DND-41 (cell line): Measurements from ENCODE around the gene OR6N1.

Source experiments
- ATAC-seq: fragments of 200-7000 bp; cut with Tn5 transposase; 3 replicates; pipeline ENCODE4 v1.9.1; 2021; ENCODE audit warnings: low read depth; ENCODE audit not compliant: insufficient read depth
- DNase-seq: peaks from one replicate; pipeline ENCODE4 v3.0.0-alpha.2; 2020
- H2AFZ ChIP-seq: 2 replicates; pipeline ENCODE4 v1.6.0; 2012; ENCODE audit warnings: low read depth, low read length
- H3K27ac ChIP-seq: 2 replicates; pipeline ENCODE4 v1.5.1; 2012; ENCODE audit warnings: low read length, inconsistent platforms
- H3K27me3 ChIP-seq: fragments of 200-600 bp; sonication (generic); 2 replicates; pipeline ENCODE4 v1.6.0; 2012; ENCODE audit warnings: low read length, mild to moderate bottlenecking, inconsistent platforms; ENCODE audit not compliant: insufficient read depth, poor library complexity
- H3K36me3 ChIP-seq: 2 replicates; pipeline ENCODE4 v1.5.1; 2012; ENCODE audit warnings: low read length, inconsistent platforms; ENCODE audit not compliant: insufficient read depth
- H3K4me1 ChIP-seq: 2 replicates; pipeline ENCODE4 v1.5.1; 2012; ENCODE audit warnings: mild to moderate bottlenecking, low read length; ENCODE audit not compliant: insufficient read depth
- H3K4me2 ChIP-seq: 2 replicates; pipeline ENCODE4 v1.6.0; 2012; ENCODE audit warnings: mild to moderate bottlenecking, moderate library complexity, low read length, inconsistent platforms; ENCODE audit not compliant: insufficient read depth
- H3K4me3 ChIP-seq, 2 experiments: fragments of 200-600 bp in 1 of 2; shearing (Covaris generic) in 1 of 2; 2 replicates each; pipeline ENCODE4 v1.5.1; 2012 to 2016; ENCODE audit warnings: inconsistent platforms in 2 of 2, low read length in 2 of 2, mild to moderate bottlenecking in 2 of 2, low read depth in 1 of 2, moderate library complexity in 1 of 2
- H3K79me2 ChIP-seq: 2 replicates; pipeline ENCODE4 v1.6.0; 2012; ENCODE audit warnings: low read length, inconsistent platforms; ENCODE audit not compliant: insufficient read depth
- H3K9ac ChIP-seq: 2 replicates; pipeline ENCODE4 v1.6.0; 2012; ENCODE audit warnings: low read depth, mild to moderate bottlenecking, inconsistent platforms, low read length, moderate library complexity
- H3K9me3 ChIP-seq: 2 replicates; pipeline ENCODE4 v1.5.1; 2012; ENCODE audit warnings: low read length, moderate library complexity, mild to moderate bottlenecking, inconsistent platforms; ENCODE audit not compliant: insufficient read depth, severe bottlenecking
- H4K20me1 ChIP-seq: 2 replicates; pipeline ENCODE4 v1.6.0; 2012; ENCODE audit warnings: low read length; ENCODE audit not compliant: insufficient read depth
- EZH2 ChIP-seq: IDR thresholded peaks from 3 replicates; pipeline ENCODE4 v1.6.1; 2012; ENCODE audit warnings: borderline replicate concordance, low read depth, mild to moderate bottlenecking, moderate library complexity, low read length, inconsistent platforms; ENCODE audit not compliant: severe bottlenecking
- TF ChIP-seq, protein P1 (sequence below): IDR thresholded peaks from 2 replicates; pipeline ENCODE4 v1.5.1; 2012; ENCODE audit warnings: borderline replicate concordance, low read length, moderate library complexity, mild to moderate bottlenecking; ENCODE audit not compliant: poor library complexity, severe bottlenecking; ENCODE audit errors: extremely low read depth

OR6N1 gene

DNA sequence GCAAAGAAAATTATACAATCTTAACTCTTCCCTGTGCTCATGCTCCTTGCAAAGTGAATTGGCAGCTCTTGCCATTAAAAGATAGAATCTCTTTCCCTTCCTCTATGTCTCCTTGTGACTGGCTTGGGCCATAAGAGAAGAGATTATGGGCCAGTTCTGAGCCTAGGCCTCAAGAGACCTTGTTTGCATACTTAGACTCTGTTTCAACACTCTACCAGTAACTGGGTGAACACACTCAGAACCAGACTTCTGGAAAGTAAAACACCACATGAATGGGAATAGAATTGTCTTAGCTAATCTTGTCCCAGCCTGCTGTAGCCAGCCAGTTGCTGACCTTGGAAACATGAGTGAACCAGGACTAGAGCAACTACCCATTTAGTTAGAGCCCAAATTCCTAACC is 36.1 kb downstream of the OR6N1 start:
- Histone ChIP-seq H3K9ac (no peak overlapping the region), H2AFZ (no peak overlapping the region), H3K4me1 (no peaks in the 10 kb centered on the region), H4K20me1 (no peaks in the 10 kb centered on the region), H3K9me3 (no peaks in the 10 kb centered on the region), H3K27ac (no peak overlapping the region), H3K79me2 (no peaks in the 10 kb centered on the region), H3K4me2 (no peak overlapping the region), H3K4me3 (no peak overlapping the region), H3K27me3 (peaks cover 41% of the 10 kb centered on the region), H3K36me3 (no peaks in the 10 kb centered on the region)
- DNase-seq (no peak), ATAC-seq (no peak)
- TF ChIP-seq EZH2, result no peak
- TF ChIP-seq, protein P1, sequence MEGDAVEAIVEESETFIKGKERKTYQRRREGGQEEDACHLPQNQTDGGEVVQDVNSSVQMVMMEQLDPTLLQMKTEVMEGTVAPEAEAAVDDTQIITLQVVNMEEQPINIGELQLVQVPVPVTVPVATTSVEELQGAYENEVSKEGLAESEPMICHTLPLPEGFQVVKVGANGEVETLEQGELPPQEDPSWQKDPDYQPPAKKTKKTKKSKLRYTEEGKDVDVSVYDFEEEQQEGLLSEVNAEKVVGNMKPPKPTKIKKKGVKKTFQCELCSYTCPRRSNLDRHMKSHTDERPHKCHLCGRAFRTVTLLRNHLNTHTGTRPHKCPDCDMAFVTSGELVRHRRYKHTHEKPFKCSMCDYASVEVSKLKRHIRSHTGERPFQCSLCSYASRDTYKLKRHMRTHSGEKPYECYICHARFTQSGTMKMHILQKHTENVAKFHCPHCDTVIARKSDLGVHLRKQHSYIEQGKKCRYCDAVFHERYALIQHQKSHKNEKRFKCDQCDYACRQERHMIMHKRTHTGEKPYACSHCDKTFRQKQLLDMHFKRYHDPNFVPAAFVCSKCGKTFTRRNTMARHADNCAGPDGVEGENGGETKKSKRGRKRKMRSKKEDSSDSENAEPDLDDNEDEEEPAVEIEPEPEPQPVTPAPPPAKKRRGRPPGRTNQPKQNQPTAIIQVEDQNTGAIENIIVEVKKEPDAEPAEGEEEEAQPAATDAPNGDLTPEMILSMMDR, result no peak

GRCh38 chr1:158732524-158732923 is 39.5 kb downstream of the OR6N1 start:
- ATAC-seq (no peak), DNase-seq (no peak)
- Histone ChIP-seq H3K9me3 (no peaks in the 10 kb centered on the region), H3K4me2 (no peak overlapping the region), H3K4me3 (no peak overlapping the region), H2AFZ (no peak overlapping the region), H4K20me1 (no peaks in the 10 kb centered on the region), H3K9ac (no peak overlapping the region), H3K27me3 (peaks cover 35% of the 10 kb centered on the region), H3K79me2 (no peaks in the 10 kb centered on the region), H3K4me1 (no peaks in the 10 kb centered on the region), H3K27ac (no peak overlapping the region), H3K36me3 (no peaks in the 10 kb centered on the region)
- TF ChIP-seq EZH2, result no peak
- TF ChIP-seq, protein P1, result no peak

DNA sequence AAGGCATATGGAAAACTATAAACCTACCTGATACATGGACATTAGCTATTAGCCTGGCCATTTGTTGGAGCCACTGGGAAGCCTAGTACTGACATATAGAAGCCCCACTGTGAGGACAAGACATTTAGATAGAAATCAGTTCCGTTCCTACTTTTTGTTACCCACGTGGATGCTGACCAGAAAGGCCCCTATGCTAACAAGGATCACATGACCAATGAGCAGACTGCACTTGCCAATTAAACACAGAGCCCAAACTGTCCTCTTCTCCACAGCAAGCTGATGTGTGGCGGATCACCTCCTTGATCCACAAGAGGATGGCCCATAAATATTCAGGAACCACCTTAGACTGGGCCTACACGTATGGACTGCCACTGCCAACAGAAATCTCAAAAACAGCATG is 40.3 kb downstream of the OR6N1 start:
- Histone ChIP-seq H3K9me3 (no peaks in the 10 kb centered on the region), H3K79me2 (no peaks in the 10 kb centered on the region), H3K27me3 (peaks cover 33% of the 10 kb centered on the region), H3K4me2 (no peak overlapping the region), H3K27ac (no peak overlapping the region), H3K4me1 (no peaks in the 10 kb centered on the region), H3K4me3 (no peak overlapping the region), H2AFZ (no peak overlapping the region), H4K20me1 (no peaks in the 10 kb centered on the region), H3K9ac (no peak overlapping the region), H3K36me3 (no peaks in the 10 kb centered on the region)
- TF ChIP-seq, protein P1, result no peak
- no peak for TF ChIP-seq EZH2
- DNase-seq (no peak), ATAC-seq (no peak)

- Histone ChIP-seq H4K20me1 (no peaks in the 10 kb centered on the region), H3K79me2 (no peaks in the 10 kb centered on the region), H3K4me2 (no peak overlapping the region), H3K27me3 (peaks cover 29% of the 10 kb centered on the region), H3K36me3 (no peaks in the 10 kb centered on the region), H3K4me3 (no peak overlapping the region), H2AFZ (no peak overlapping the region), H3K4me1 (no peaks in the 10 kb centered on the region), H3K9ac (no peak overlapping the region), H3K9me3 (no peaks in the 10 kb centered on the region), H3K27ac (no peak overlapping the region)
- no peak for DNase-seq
- no peak for ATAC-seq
- no peak for TF ChIP-seq EZH2
- TF ChIP-seq, protein P1, result no peak
Observed at GRCh38 chr1:158730453-158730852, 41.5 kb downstream of the OR6N1 start.
